ENCODE results near the gene LOXL1. TPM values are rescaled to one million over a fixed set of nuclear protein-coding genes. Genes with fewer than 3 reads are reported as not detected.

LOXL1 gene
- total and polyA plus RNA-seq, 2 of the 4 experiments (the other 2 are of a cell fraction) = 148 to 332 TPM

GRCh38 chr15:73892446-73893226 is 33.6 kb upstream of the LOXL1 start:
- DNase-seq (no peak), ATAC-seq (ENCODE audit: low read depth) (no peak)
- no peak overlapping the region for H2BK20ac ChIP-seq (ENCODE audit: low read depth, low read length)
- 67% methylated on average over 4 of the region's 13 CpGs; no CpG with 5 or more reads in 1 of the 2 experiments for WGBS, 2 experiments (ENCODE audit: extremely low coverage in 2 of 2, insufficient read length in 1 of 2)
- dilution Hi-C loops (cut with HindIII; ENCODE audit: low sequenced_read_pairs, unreplicated experiment) = no loop called here
- no peak overlapping the region for H2BK120ac ChIP-seq (ENCODE audit: low read depth, low read length)
- in situ Hi-C loops (cut with MboI; ENCODE audit: low sequenced_read_pairs) = no loop called here
- no peak overlapping the region for H3K14ac ChIP-seq (replicated peaks; ENCODE audit: low read depth, low read length)
- no TSS peak for BruUV-seq (replicated peaks)
- H3K36me3 ChIP-seq (ENCODE audit: control insufficient read depth, insufficient read depth, low read length) = no peaks in the 10 kb centered on the region
- TF ChIP-seq CEBPB (IDR thresholded peaks at IDR 0.05; ENCODE audit: low read depth, low read length) (no peak), NFE2L2 (IDR thresholded peaks at IDR 0.05; ENCODE audit: low read depth, low read length) (no peak)
- H3K4me2 ChIP-seq (ENCODE audit: low read depth, low read length) = no peak overlapping the region
- intact Hi-C loops (cut with micrococcal nuclease) = no loop called here
- ChIA-PET POLR2A (ENCODE audit: unreplicated experiment) (no interaction called here), CTCF (no interaction called here)
- H3K56ac ChIP-seq (ENCODE audit: extremely low read depth, insufficient read depth, low read length) = no peak overlapping the region
- H3K9me1 ChIP-seq (ENCODE audit: insufficient read depth, low read length) = peaks cover 16% of the 10 kb centered on the region
- no peaks in the 10 kb centered on the region; the same call in 1 of the 2 replicates for H3K9me3 ChIP-seq (ENCODE audit: control insufficient read depth, insufficient read depth, low read length)
- H3K4ac ChIP-seq (ENCODE audit: low read depth, low read length) = no peak overlapping the region
- H3K9ac ChIP-seq (ENCODE audit: low read depth, low read length) = no peak overlapping the region
- peaks cover 2% of the 10 kb centered on the region for H3K4me1 ChIP-seq (ENCODE audit: control insufficient read depth, insufficient read depth, low read length)
- no peak overlapping the region for H3K4me3 ChIP-seq (ENCODE audit: insufficient read depth, low read depth, low read length)
- H3K27ac ChIP-seq (ENCODE audit: insufficient read depth, low read length) = no peak overlapping the region
- H3K18ac ChIP-seq (ENCODE audit: low read depth, low read length) = no peak overlapping the region
- H2BK5ac ChIP-seq (ENCODE audit: low read depth, low read length, poor library complexity, severe bottlenecking) = no peak overlapping the region
- H4K8ac ChIP-seq (ENCODE audit: low read depth in 2 of 2, low read length in 2 of 2) = no peak overlapping the region
- no peak overlapping the region for H2AFZ ChIP-seq (replicated peaks; ENCODE audit: low read length, poor library complexity)
- no peak overlapping the region for H3K23ac ChIP-seq (ENCODE audit: low read depth, low read length)
- H2AK5ac ChIP-seq (ENCODE audit: low read depth, low read length) = no peak overlapping the region
- peaks cover 31% of the 10 kb centered on the region for H3K27me3 ChIP-seq (ENCODE audit: control insufficient read depth, insufficient read depth, low read length)
- H3K79me1 ChIP-seq (ENCODE audit: low read depth in 1 of 2, low read length in 2 of 2) = no peaks in the 10 kb centered on the region
- no peak overlapping the region for H2AK9ac ChIP-seq (replicated peaks; ENCODE audit: low read depth, low read length, poor library complexity)
- H4K91ac ChIP-seq (ENCODE audit: insufficient read depth, low read depth, low read length) = no peak overlapping the region
- no peaks in the 10 kb centered on the region for H4K20me1 ChIP-seq (ENCODE audit: insufficient read depth, low read length)
- no peak overlapping the region for H2BK15ac ChIP-seq (ENCODE audit: low read depth, low read length)
- no peak overlapping the region for H4K5ac ChIP-seq (ENCODE audit: low read depth, low read length)
